ENCODE measurements around the gene RTCA.

The RTCA gene

GRCh38 chr1:100302739-100303138, 36.7 kb downstream of the RTCA start:
- H3K4me1 ChIP-seq (ENCODE audit: insufficient read depth, low read length): no peaks in the 10 kb centered on the region
- H3K27ac ChIP-seq (ENCODE audit: low read length): no peak overlapping the region
- H3K9ac ChIP-seq (ENCODE audit: low read depth, low read length): no peak overlapping the region
- H2AFZ ChIP-seq (ENCODE audit: low read depth, low read length): no peak overlapping the region
- H3K4me3 ChIP-seq (ENCODE audit: low read depth in 1 of 2, low read length in 2 of 2): no peak overlapping the region
- DNase-seq (no peak), ATAC-seq (ENCODE audit: insufficient read depth, low read depth) (no peak)
- H3K9me3 ChIP-seq (ENCODE audit: insufficient read depth, low read length, severe bottlenecking): no peaks in the 10 kb centered on the region
- no peaks in the 10 kb centered on the region for H3K79me2 ChIP-seq (ENCODE audit: insufficient read depth, low read length)
- H3K27me3 ChIP-seq (ENCODE audit: insufficient read depth, low read length, poor library complexity): no peaks in the 10 kb centered on the region
- no peak overlapping the region for H3K4me2 ChIP-seq (ENCODE audit: insufficient read depth, low read length)
- no peaks in the 10 kb centered on the region for H4K20me1 ChIP-seq (ENCODE audit: insufficient read depth, low read length)
- no peak for TF ChIP-seq EZH2 (IDR thresholded peaks at IDR 0.05; ENCODE audit: borderline replicate concordance, low read depth, low read length, severe bottlenecking)
- no peak for TF ChIP-seq CTCF (IDR thresholded peaks at IDR 0.05; ENCODE audit: borderline replicate concordance, extremely low read depth, low read length, poor library complexity, severe bottlenecking)
- no peaks in the 10 kb centered on the region for H3K36me3 ChIP-seq (ENCODE audit: insufficient read depth, low read length)

DNA sequence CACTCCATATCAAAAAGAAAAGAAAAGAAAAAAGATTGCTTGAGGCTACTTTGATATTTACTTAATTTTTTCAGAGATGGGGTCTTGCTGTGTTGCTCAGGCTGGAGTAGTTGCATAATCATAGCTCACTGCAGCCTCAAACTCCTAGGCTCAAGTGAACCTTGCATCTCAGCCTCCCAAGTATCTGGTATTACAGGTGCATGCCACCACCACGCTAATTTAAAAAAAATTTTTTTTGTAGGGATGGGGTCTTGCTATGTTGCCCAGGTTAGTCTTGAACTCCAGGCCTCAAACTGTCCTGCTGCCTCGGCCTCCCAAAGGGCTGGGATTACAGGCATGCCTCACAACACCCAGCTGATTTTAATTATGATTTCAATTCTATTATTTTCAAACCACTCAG, 38.2 kb downstream of the RTCA start:
- Histone ChIP-seq H3K79me2 (ENCODE audit: insufficient read depth, low read length) (no peaks in the 10 kb centered on the region), H3K36me3 (ENCODE audit: insufficient read depth, low read length) (no peaks in the 10 kb centered on the region), H4K20me1 (ENCODE audit: insufficient read depth, low read length) (no peaks in the 10 kb centered on the region), H2AFZ (ENCODE audit: low read depth, low read length) (no peak overlapping the region), H3K9ac (ENCODE audit: low read depth, low read length) (no peak overlapping the region), H3K27me3 (ENCODE audit: insufficient read depth, low read length, poor library complexity) (no peaks in the 10 kb centered on the region), H3K9me3 (ENCODE audit: insufficient read depth, low read length, severe bottlenecking) (no peaks in the 10 kb centered on the region), H3K27ac (ENCODE audit: low read length) (no peak overlapping the region), H3K4me2 (ENCODE audit: insufficient read depth, low read length) (no peak overlapping the region), H3K4me3 (ENCODE audit: low read depth in 1 of 2, low read length in 2 of 2) (no peak overlapping the region), H3K4me1 (ENCODE audit: insufficient read depth, low read length) (no peaks in the 10 kb centered on the region)
- no peak for TF ChIP-seq EZH2 (IDR thresholded peaks at IDR 0.05; ENCODE audit: borderline replicate concordance, low read depth, low read length, severe bottlenecking)
- no peak for TF ChIP-seq CTCF (IDR thresholded peaks at IDR 0.05; ENCODE audit: borderline replicate concordance, extremely low read depth, low read length, poor library complexity, severe bottlenecking)
- ATAC-seq (ENCODE audit: insufficient read depth, low read depth) (no peak), DNase-seq (no peak)

GRCh38 chr1:100304921-100305320, 38.9 kb downstream of the RTCA start:
- Histone ChIP-seq H3K4me3 (ENCODE audit: low read depth in 1 of 2, low read length in 2 of 2) (no peak overlapping the region), H3K27me3 (ENCODE audit: insufficient read depth, low read length, poor library complexity) (no peaks in the 10 kb centered on the region), H4K20me1 (ENCODE audit: insufficient read depth, low read length) (no peaks in the 10 kb centered on the region), H3K9me3 (ENCODE audit: insufficient read depth, low read length, severe bottlenecking) (no peaks in the 10 kb centered on the region), H3K4me2 (ENCODE audit: insufficient read depth, low read length) (no peak overlapping the region), H3K9ac (ENCODE audit: low read depth, low read length) (no peak overlapping the region), H2AFZ (ENCODE audit: low read depth, low read length) (no peak overlapping the region), H3K36me3 (ENCODE audit: insufficient read depth, low read length) (no peaks in the 10 kb centered on the region), H3K27ac (ENCODE audit: low read length) (no peak overlapping the region), H3K79me2 (ENCODE audit: insufficient read depth, low read length) (no peaks in the 10 kb centered on the region), H3K4me1 (ENCODE audit: insufficient read depth, low read length) (no peaks in the 10 kb centered on the region)
- no peak for DNase-seq
- no peak for ATAC-seq (ENCODE audit: insufficient read depth, low read depth)
- TF ChIP-seq EZH2 (IDR thresholded peaks at IDR 0.05; ENCODE audit: borderline replicate concordance, low read depth, low read length, severe bottlenecking): no peak
- TF ChIP-seq CTCF (IDR thresholded peaks at IDR 0.05; ENCODE audit: borderline replicate concordance, extremely low read depth, low read length, poor library complexity, severe bottlenecking): no peak

DNA sequence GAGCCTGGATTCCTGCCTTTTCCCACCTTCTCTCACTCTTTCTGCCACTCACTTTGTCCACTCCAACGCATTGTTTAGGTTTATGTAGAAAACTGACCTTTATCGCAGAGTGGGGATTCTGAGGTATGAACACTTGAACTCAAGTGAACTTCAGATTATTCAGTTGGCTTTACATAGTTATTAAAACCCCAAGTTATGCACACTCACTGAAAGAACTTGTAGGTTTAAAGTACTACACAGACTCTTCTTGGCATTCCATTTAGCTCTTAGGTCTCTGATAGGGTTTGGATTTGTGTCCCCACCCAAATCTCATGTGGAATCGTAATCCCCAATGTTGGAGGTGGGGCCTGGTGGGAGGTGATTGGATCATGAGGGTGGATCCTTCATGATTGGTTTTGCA, 39.9 kb downstream of the RTCA start:
- Histone ChIP-seq H3K27me3 (ENCODE audit: insufficient read depth, low read length, poor library complexity) (no peaks in the 10 kb centered on the region), H3K79me2 (ENCODE audit: insufficient read depth, low read length) (no peaks in the 10 kb centered on the region), H4K20me1 (ENCODE audit: insufficient read depth, low read length) (no peaks in the 10 kb centered on the region), H3K9me3 (ENCODE audit: insufficient read depth, low read length, severe bottlenecking) (no peaks in the 10 kb centered on the region), H3K36me3 (ENCODE audit: insufficient read depth, low read length) (no peaks in the 10 kb centered on the region), H2AFZ (ENCODE audit: low read depth, low read length) (no peak overlapping the region), H3K4me3 (ENCODE audit: low read depth in 1 of 2, low read length in 2 of 2) (no peak overlapping the region), H3K4me2 (ENCODE audit: insufficient read depth, low read length) (no peak overlapping the region), H3K27ac (ENCODE audit: low read length) (no peak overlapping the region), H3K9ac (ENCODE audit: low read depth, low read length) (no peak overlapping the region), H3K4me1 (ENCODE audit: insufficient read depth, low read length) (no peaks in the 10 kb centered on the region)
- DNase-seq: no peak
- ATAC-seq (ENCODE audit: insufficient read depth, low read depth): no peak
- TF ChIP-seq EZH2 (IDR thresholded peaks at IDR 0.05; ENCODE audit: borderline replicate concordance, low read depth, low read length, severe bottlenecking) (no peak), CTCF (IDR thresholded peaks at IDR 0.05; ENCODE audit: borderline replicate concordance, extremely low read depth, low read length, poor library complexity, severe bottlenecking) (no peak)
